ENCODE measurements around the gene GRIN1. TPM values are rescaled to one million over a fixed set of nuclear protein-coding genes. Genes with fewer than 3 reads are reported as not detected.
A peak's percentile ranks its signal among the peaks of the same experiment; 100 is the strongest.

GRIN1 gene
- total RNA-seq, 1 donor from 2014 or later = not detected

DNA sequence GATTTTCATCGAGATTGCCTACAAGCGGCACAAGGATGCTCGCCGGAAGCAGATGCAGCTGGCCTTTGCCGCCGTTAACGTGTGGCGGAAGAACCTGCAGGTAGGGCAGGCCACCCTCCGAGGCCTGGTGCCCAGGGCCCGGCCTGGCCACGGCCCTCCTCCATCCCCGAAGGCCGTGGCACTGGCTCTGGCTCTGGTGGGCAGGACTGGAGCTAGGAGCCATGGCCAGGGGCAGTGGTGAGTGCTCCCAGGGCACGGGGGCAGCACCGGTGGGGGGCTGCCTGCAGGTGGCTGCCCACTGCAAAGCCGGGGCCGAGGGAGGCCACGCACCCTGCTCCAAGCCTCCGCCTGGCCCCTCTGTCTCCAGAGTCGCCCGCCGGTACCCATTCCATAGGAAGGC is 24.9 kb downstream of the GRIN1 start:
- no peak for DNase-seq (ENCODE audit: low spot score)
- peaks cover 65% of the 10 kb centered on the region for H4K20me1 ChIP-seq (ENCODE audit: low read depth)
- no peak overlapping the region for H3K9ac ChIP-seq
- no peaks in the 10 kb centered on the region for H3K79me2 ChIP-seq (ENCODE audit: low read depth)
- no peaks in the 10 kb centered on the region for H3K9me3 ChIP-seq (ENCODE audit: low read depth)
- no peak overlapping the region for H3K27ac Mint-ChIP-seq
- no peak overlapping the region for H3K4me3 ChIP-seq
- H3K27ac ChIP-seq = no peak overlapping the region
- peak overlapping the region; percentile 77 for H3K4me3 Mint-ChIP-seq
- no peak overlapping the region for H2AFZ ChIP-seq (replicated peaks)
- no peak overlapping the region for H3K4me2 ChIP-seq
- H3K36me3 ChIP-seq = no peaks in the 10 kb centered on the region
- peaks cover 11% of the 10 kb centered on the region for H3F3A ChIP-seq (ENCODE audit: low read depth)
- TF ChIP-seq, protein P1, sequence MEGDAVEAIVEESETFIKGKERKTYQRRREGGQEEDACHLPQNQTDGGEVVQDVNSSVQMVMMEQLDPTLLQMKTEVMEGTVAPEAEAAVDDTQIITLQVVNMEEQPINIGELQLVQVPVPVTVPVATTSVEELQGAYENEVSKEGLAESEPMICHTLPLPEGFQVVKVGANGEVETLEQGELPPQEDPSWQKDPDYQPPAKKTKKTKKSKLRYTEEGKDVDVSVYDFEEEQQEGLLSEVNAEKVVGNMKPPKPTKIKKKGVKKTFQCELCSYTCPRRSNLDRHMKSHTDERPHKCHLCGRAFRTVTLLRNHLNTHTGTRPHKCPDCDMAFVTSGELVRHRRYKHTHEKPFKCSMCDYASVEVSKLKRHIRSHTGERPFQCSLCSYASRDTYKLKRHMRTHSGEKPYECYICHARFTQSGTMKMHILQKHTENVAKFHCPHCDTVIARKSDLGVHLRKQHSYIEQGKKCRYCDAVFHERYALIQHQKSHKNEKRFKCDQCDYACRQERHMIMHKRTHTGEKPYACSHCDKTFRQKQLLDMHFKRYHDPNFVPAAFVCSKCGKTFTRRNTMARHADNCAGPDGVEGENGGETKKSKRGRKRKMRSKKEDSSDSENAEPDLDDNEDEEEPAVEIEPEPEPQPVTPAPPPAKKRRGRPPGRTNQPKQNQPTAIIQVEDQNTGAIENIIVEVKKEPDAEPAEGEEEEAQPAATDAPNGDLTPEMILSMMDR (IDR thresholded peaks at IDR 0.05) = no peak
- TF ChIP-seq EZH2phosphoT487 (IDR thresholded peaks at IDR 0.05) = no peak
- TF ChIP-seq EZH2 (IDR thresholded peaks at IDR 0.05) = no peak
- peaks cover 56% of the 10 kb centered on the region for H3K27me3 Mint-ChIP-seq (ENCODE audit: insufficient read depth, low read depth)
- peaks cover 100% of the 10 kb centered on the region for H3K27me3 ChIP-seq
- peaks cover 17% of the 10 kb centered on the region for H3K4me1 ChIP-seq
- H3K4me1 Mint-ChIP-seq = peaks cover 6% of the 10 kb centered on the region
- H3K36me3 Mint-ChIP-seq = peaks cover 1% of the 10 kb centered on the region
- H3K9me3 Mint-ChIP-seq = no peaks in the 10 kb centered on the region

GRCh38 chr9:137164370-137165249 is 25.7 kb downstream of the GRIN1 start:
- Histone ChIP-seq H3K4me1 (peaks cover 18% of the 10 kb centered on the region), H3K27ac (no peak overlapping the region), H3K9me3 (ENCODE audit: low read depth) (no peaks in the 10 kb centered on the region), H2AFZ (replicated peaks) (no peak overlapping the region), H3K79me2 (ENCODE audit: low read depth) (no peaks in the 10 kb centered on the region), H3K4me3 (no peak overlapping the region), H3F3A (ENCODE audit: low read depth) (peaks cover 19% of the 10 kb centered on the region), H3K36me3 (no peaks in the 10 kb centered on the region), H3K27me3 (peaks cover 100% of the 10 kb centered on the region), H3K4me2 (no peak overlapping the region), H4K20me1 (ENCODE audit: low read depth) (peaks cover 59% of the 10 kb centered on the region), H3K9ac (no peak overlapping the region)
- no peak overlapping the region for H3K4me3 Mint-ChIP-seq
- no peak for DNase-seq (ENCODE audit: low spot score)
- no peaks in the 10 kb centered on the region for H3K9me3 Mint-ChIP-seq
- H3K27ac Mint-ChIP-seq = no peak overlapping the region
- no peak for TF ChIP-seq EZH2 (IDR thresholded peaks at IDR 0.05)
- TF ChIP-seq, protein P1 (IDR thresholded peaks at IDR 0.05) = no peak
- no peak for TF ChIP-seq EZH2phosphoT487 (IDR thresholded peaks at IDR 0.05)
- peaks cover 48% of the 10 kb centered on the region for H3K27me3 Mint-ChIP-seq (ENCODE audit: insufficient read depth, low read depth)
- H3K36me3 Mint-ChIP-seq = no peaks in the 10 kb centered on the region
- H3K4me1 Mint-ChIP-seq = peaks cover 3% of the 10 kb centered on the region

- TF ChIP-seq EZH2 (IDR thresholded peaks at IDR 0.05) (no peak), EZH2phosphoT487 (IDR thresholded peaks at IDR 0.05) (no peak)
- TF ChIP-seq, protein P1 (IDR thresholded peaks at IDR 0.05) = no peak
- DNase-seq (ENCODE audit: low spot score) = no peak
- no peak overlapping the region for H3K27ac Mint-ChIP-seq
- H3K4me1 Mint-ChIP-seq = peaks cover 3% of the 10 kb centered on the region
- Histone ChIP-seq H3K4me3 (no peak overlapping the region), H3F3A (ENCODE audit: low read depth) (peaks cover 20% of the 10 kb centered on the region), H3K9me3 (ENCODE audit: low read depth) (no peaks in the 10 kb centered on the region), H3K27ac (no peak overlapping the region), H3K9ac (no peak overlapping the region), H3K79me2 (ENCODE audit: low read depth) (no peaks in the 10 kb centered on the region), H3K4me1 (peaks cover 22% of the 10 kb centered on the region), H3K27me3 (peaks cover 100% of the 10 kb centered on the region), H2AFZ (replicated peaks) (no peak overlapping the region), H4K20me1 (ENCODE audit: low read depth) (peaks cover 66% of the 10 kb centered on the region), H3K36me3 (no peaks in the 10 kb centered on the region), H3K4me2 (no peak overlapping the region)
- no peaks in the 10 kb centered on the region for H3K9me3 Mint-ChIP-seq
- H3K27me3 Mint-ChIP-seq (ENCODE audit: insufficient read depth, low read depth) = peaks cover 46% of the 10 kb centered on the region
- no peak overlapping the region for H3K4me3 Mint-ChIP-seq
- no peaks in the 10 kb centered on the region for H3K36me3 Mint-ChIP-seq
These were observed 26.4 kb downstream of the GRIN1 start for GRCh38 chr9:137165250-137165836.
